ENCODE measurements around the gene RERE.

- TF ChIP-seq CTCF (conservative IDR thresholded peaks at IDR 0.05) (no peak), ZFX (IDR thresholded peaks at IDR 0.05) (no peak)
Measured at GRCh38 chr1:8578936-8579335, 238.5 kb downstream of the RERE start.

Measured in C4-2B (cell line).